ENCODE results near the gene THRSP.
"Not testable (repeated sequence)": the region's sequence is repeated elsewhere in the genome, so short reads cannot be mapped to it uniquely, and the experiment has no call there.

THRSP gene

GRCh38 chr11:78069465-78069864 lies 5.8 kb downstream of the THRSP start:
- ChIA-PET POLR2A (ENCODE audit: low non-redundant PET) (no interaction called here), CTCF (no interaction called here)
- H3K27ac ChIP-seq = no peak overlapping the region
- TF ChIP-seq, protein P1, sequence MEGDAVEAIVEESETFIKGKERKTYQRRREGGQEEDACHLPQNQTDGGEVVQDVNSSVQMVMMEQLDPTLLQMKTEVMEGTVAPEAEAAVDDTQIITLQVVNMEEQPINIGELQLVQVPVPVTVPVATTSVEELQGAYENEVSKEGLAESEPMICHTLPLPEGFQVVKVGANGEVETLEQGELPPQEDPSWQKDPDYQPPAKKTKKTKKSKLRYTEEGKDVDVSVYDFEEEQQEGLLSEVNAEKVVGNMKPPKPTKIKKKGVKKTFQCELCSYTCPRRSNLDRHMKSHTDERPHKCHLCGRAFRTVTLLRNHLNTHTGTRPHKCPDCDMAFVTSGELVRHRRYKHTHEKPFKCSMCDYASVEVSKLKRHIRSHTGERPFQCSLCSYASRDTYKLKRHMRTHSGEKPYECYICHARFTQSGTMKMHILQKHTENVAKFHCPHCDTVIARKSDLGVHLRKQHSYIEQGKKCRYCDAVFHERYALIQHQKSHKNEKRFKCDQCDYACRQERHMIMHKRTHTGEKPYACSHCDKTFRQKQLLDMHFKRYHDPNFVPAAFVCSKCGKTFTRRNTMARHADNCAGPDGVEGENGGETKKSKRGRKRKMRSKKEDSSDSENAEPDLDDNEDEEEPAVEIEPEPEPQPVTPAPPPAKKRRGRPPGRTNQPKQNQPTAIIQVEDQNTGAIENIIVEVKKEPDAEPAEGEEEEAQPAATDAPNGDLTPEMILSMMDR (conservative IDR thresholded peaks at IDR 0.05; ENCODE audit: low read depth) = no peak
- no peak for DNase-seq (ENCODE audit: low spot score)

DNA sequence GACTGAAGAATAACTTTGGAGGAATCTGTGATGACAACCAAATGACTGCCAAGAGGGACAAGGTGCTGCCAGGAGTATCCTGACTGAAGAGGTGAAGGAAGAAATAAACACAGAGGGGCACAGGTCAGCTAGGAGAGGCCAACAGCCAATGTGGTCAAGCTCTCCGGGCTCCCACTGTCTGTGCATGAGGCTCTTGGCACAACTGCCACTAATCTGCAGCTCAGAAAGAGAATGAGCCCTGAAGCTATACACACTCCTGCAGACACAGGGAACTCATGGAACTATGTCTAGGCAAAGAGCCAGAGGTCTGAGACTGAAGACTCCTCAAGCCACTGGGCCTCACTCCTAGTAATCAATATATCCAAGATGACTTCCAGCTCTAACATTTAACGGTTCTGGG lies 7.0 kb downstream of the THRSP start:
- CTCF ChIA-PET = no interaction called here
- DNase-seq (ENCODE audit: low spot score) = no peak
- no peak overlapping the region for H3K27ac ChIP-seq
- POLR2A ChIA-PET (ENCODE audit: low non-redundant PET) = no interaction called here
- TF ChIP-seq, protein P1 (conservative IDR thresholded peaks at IDR 0.05; ENCODE audit: low read depth) = no peak

DNA sequence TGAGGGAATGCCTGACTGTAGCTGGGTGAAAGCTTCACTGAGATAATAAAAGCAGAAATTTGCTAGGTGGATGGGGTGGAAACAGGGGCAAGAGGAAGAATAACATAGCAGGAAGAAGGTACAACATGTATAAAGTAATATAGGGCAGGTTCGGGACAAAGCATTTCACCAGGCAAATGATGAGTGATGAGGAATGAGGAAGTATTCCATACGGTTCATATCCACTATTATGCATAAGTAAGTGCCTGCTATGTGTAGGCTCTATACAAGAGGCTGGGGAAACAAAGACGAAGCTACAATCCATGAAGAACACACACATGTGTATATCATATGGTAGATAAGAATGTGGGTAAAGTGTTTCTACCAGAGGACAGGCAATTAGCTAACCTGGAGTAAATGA lies 8.1 kb downstream of the THRSP start:
- no peak overlapping the region for H3K27ac ChIP-seq
- ChIA-PET CTCF (no interaction called here), POLR2A (ENCODE audit: low non-redundant PET) (no interaction called here)
- TF ChIP-seq, protein P1 (conservative IDR thresholded peaks at IDR 0.05; ENCODE audit: low read depth) = no peak
- no peak for DNase-seq (ENCODE audit: low spot score)

- DNase-seq (ENCODE audit: low spot score) = no peak
- TF ChIP-seq, protein P1 (conservative IDR thresholded peaks at IDR 0.05; ENCODE audit: low read depth) = no peak
- no peak overlapping the region for H3K27ac ChIP-seq
- ChIA-PET POLR2A (ENCODE audit: low non-redundant PET) (no interaction called here), CTCF (interaction anchor here (0.6 kb wide), 1 partner anchor 39 kb away, joined by 3 read pairs; no protein-coding TSS in a partner anchor)
Measured at GRCh38 chr11:78072455-78072854, 8.8 kb downstream of the THRSP start.

DNA sequence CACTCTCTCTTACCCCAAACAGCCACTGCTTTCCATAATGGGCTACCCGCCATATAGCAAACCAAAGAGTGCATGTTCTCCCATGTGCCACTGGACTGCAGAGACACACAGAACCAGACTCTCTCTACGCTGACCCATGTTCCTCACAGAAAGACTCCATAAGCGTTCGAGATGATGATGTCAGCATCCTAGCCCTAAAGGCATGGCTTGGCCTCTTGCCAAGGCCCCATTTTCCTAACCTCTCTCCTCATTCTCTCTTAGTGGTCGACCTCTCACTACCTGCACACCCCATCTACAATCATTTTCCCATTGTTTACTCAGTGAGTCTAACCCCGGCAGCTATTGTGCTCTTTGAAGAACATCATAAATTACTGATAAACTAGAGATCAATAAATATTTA lies 11.1 kb downstream of the THRSP start:
- DNase-seq (ENCODE audit: low spot score) = no peak
- CTCF ChIA-PET = interaction anchor here (0.6 to 0.7 kb wide), 2 partner anchors 85 to 127 kb away, joined by 3 read pairs; no protein-coding TSS in a partner anchor
- TF ChIP-seq, protein P1 (conservative IDR thresholded peaks at IDR 0.05; ENCODE audit: low read depth) = no peak
- POLR2A ChIA-PET (ENCODE audit: low non-redundant PET) = no interaction called here
- no peak overlapping the region for H3K27ac ChIP-seq

GRCh38 chr11:78076733-78077403 lies 13.2 kb downstream of the THRSP start:
- CTCF ChIA-PET = interaction anchor here (0.6 kb wide), 3 partner anchors 22 to 77 kb away, joined by 3 to 5 read pairs (median 3); no protein-coding TSS in a partner anchor
- TF ChIP-seq, protein P1 (conservative IDR thresholded peaks at IDR 0.05; ENCODE audit: low read depth) = no peak
- no peak for DNase-seq (ENCODE audit: low spot score)
- POLR2A ChIA-PET (ENCODE audit: low non-redundant PET) = no interaction called here
- H3K27ac ChIP-seq = no peak overlapping the region

GRCh38 chr11:78077592-78077991 lies 13.9 kb downstream of the THRSP start:
- CTCF ChIA-PET = interaction anchor here (0.6 kb wide), 2 partner anchors 21 to 52 kb away, joined by 3 read pairs; no protein-coding TSS in a partner anchor
- POLR2A ChIA-PET (ENCODE audit: low non-redundant PET) = not testable (repeated sequence)

More at GRCh38 chr11:78077592-78077991, 13.9 kb downstream of the THRSP start:
- DNase-seq (ENCODE audit: low spot score); H3K27ac ChIP-seq: not testable (repeated sequence)
